SK-N-MC (cell line): ENCODE data around the gene MDM1.

Experiments used
- DNase-seq: peaks from one replicate; pipeline ENCODE4 v3.0.0-alpha.2; 2011; ENCODE audit warnings: low read depth, low spot score
- H3K27ac ChIP-seq: fragments of 200-600 bp; sonication (generic); 2 replicates; pipeline ENCODE4 v1.5.1; 2016; ENCODE audit warnings: mixed run types
- H3K36me3 ChIP-seq: fragments of 200-600 bp; sonication (generic); 2 replicates; pipeline ENCODE4 v1.6.1; 2017; ENCODE audit warnings: antibody characterized with exemption, low read length, mixed read lengths; ENCODE audit not compliant: insufficient read depth
- H3K4me3 ChIP-seq: fragments of 200-600 bp; sonication (generic); 2 replicates; pipeline ENCODE4 v1.5.1; 2016
- H3K9ac ChIP-seq: fragments of 200-600 bp; sonication (generic); 2 replicates; pipeline ENCODE4 v1.8.0; 2017; ENCODE audit warnings: mixed run types, mixed read lengths; ENCODE audit not compliant: insufficient read length
- H3K9me3 ChIP-seq: fragments of 200-600 bp; sonication (generic); 2 replicates; pipeline ENCODE4 v1.6.1; 2017; ENCODE audit warnings: low read depth, mild to moderate bottlenecking, antibody characterized with exemption, low read length, moderate library complexity, mixed read lengths
- EZH2 ChIP-seq: fragments of 200-600 bp; sonication (generic); IDR thresholded peaks from one replicate; pipeline ENCODE4 v1.6.1; 2017; ENCODE audit warnings: antibody characterized with exemption
- FOXP2 ChIP-seq: optimal IDR thresholded peaks from 2 replicates; pipeline ENCODE3; 2011; ENCODE audit warnings: mild to moderate bottlenecking, moderate library complexity; ENCODE audit not compliant: insufficient read depth; ENCODE audit errors: extremely low read length, control extremely low read depth
- POLR2AphosphoS5 ChIP-seq: IDR thresholded peaks from 2 replicates; pipeline ENCODE4 v1.6.1; 2012; ENCODE audit warnings: mild to moderate bottlenecking, low read depth, low read length, borderline replicate concordance

MDM1 gene

GRCh38 chr12:68279227-68280054 is 52.7 kb downstream of the MDM1 start:
- H3K4me3 ChIP-seq: no peak overlapping the region
- no peaks in the 10 kb centered on the region for H3K36me3 ChIP-seq
- TF ChIP-seq EZH2: no peak
- no peak for TF ChIP-seq POLR2AphosphoS5
- no peak for TF ChIP-seq FOXP2
- H3K9me3 ChIP-seq: no peaks in the 10 kb centered on the region
- no peak overlapping the region for H3K27ac ChIP-seq
- no peak overlapping the region for H3K9ac ChIP-seq
- no peak for DNase-seq

DNA sequence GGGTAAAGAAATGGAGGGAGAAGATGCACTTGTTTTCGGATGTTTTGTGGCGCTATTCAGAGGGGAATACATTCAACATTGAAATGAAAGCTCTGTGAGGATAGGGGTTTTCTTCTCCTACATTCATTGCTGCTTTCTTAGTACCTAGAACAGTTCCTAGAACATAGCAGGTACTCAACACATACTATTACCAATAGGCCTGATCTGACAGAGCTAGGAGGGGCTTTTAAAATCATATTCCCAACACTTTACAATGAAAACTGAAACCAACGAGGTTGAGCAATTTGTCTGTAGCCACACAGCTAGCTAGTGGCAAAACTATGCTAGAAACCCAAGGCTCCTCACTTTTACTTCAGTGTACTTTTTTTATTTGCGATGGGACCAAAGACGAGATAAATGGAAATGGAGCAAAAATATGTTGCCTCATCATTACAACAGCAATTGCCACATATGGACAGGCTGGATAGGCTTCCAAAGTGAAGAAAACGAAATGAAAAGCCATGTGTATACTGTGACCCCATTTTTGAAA is 55.7 kb downstream of the MDM1 start:
- DNase-seq: no peak
- TF ChIP-seq POLR2AphosphoS5: no peak
- TF ChIP-seq FOXP2: no peak
- TF ChIP-seq EZH2: no peak
- no peak overlapping the region for H3K9ac ChIP-seq
- no peaks in the 10 kb centered on the region for H3K36me3 ChIP-seq
- H3K9me3 ChIP-seq: no peaks in the 10 kb centered on the region
- no peak overlapping the region for H3K4me3 ChIP-seq
- no peak overlapping the region for H3K27ac ChIP-seq

DNA sequence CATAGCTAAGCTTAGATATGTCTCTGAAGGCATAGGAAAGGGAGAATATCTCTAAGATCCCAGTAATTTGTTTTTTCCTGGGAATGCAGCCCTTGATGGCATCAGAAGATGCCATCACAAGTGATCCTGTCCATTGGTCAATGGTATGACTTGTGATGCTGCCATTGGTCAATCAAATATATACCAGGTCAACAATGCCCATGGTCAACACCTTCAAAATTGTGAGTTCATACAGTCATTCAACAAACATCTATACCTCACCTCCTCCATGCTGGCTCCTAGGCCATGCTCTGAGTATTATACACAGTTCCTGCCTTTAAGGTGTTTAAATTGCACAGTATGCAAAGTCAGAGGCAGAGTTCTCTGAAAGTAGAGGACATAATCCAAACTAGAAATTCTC is 59.4 kb downstream of the MDM1 start:
- Histone ChIP-seq H3K4me3 (no peak overlapping the region), H3K27ac (no peak overlapping the region), H3K9me3 (no peaks in the 10 kb centered on the region), H3K9ac (no peak overlapping the region), H3K36me3 (no peaks in the 10 kb centered on the region)
- no peak for DNase-seq
- no peak for TF ChIP-seq POLR2AphosphoS5
- no peak for TF ChIP-seq EZH2
- TF ChIP-seq FOXP2: no peak

GRCh38 chr12:68271346-68271745 is 60.8 kb downstream of the MDM1 start:
- Histone ChIP-seq H3K9me3 (no peaks in the 10 kb centered on the region), H3K4me3 (no peak overlapping the region), H3K27ac (no peak overlapping the region), H3K9ac (no peak overlapping the region), H3K36me3 (no peaks in the 10 kb centered on the region)
- no peak for TF ChIP-seq FOXP2
- TF ChIP-seq POLR2AphosphoS5: no peak
- no peak for TF ChIP-seq EZH2
- DNase-seq: no peak

DNA sequence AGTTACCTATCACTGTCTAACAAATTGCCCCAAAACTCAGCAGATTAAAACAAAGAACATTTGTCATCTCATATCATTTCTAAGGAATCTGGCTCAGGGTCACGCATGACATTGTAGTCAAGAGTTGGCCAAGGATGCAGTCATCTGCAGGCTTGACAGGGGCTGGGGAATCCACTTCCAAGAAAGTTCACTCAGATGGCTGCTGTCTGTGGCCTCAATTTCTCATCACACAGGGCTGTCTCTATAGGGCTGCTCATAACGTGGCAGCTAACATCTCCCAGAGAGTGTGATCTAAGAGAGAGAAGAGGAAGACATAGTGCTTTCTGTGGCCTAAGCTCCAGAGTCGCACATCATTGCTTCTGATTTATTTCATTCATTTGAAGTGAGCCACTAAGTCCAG is 61.8 kb downstream of the MDM1 start:
- Histone ChIP-seq H3K9ac (no peak overlapping the region), H3K36me3 (no peaks in the 10 kb centered on the region), H3K9me3 (no peaks in the 10 kb centered on the region), H3K27ac (no peak overlapping the region), H3K4me3 (no peak overlapping the region)
- no peak for DNase-seq
- TF ChIP-seq FOXP2: no peak

DNA sequence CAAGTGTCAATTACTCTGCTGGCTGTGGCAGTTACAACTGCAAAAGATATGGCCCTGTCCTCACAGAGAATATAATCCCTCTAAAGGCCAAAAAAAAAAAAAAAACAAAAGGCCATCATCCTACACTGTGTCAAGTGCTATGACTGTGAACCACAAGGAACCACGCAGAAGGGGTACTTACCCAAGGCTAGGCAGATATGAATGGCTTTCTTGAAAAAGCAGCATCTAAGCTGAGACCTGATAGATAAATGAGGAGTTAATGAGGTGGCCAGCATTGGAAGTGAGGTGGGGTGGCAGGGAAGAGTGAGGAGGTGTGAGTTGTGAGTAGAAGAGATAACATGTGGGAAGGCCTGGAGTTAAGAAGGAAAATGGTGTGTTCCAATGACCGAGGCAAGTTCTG is 62.4 kb downstream of the MDM1 start:
- Histone ChIP-seq H3K9me3 (no peaks in the 10 kb centered on the region), H3K36me3 (no peaks in the 10 kb centered on the region), H3K27ac (no peak overlapping the region), H3K9ac (no peak overlapping the region), H3K4me3 (no peak overlapping the region)
- TF ChIP-seq FOXP2 (no peak), EZH2 (no peak), POLR2AphosphoS5 (no peak)
- no peak for DNase-seq

DNA sequence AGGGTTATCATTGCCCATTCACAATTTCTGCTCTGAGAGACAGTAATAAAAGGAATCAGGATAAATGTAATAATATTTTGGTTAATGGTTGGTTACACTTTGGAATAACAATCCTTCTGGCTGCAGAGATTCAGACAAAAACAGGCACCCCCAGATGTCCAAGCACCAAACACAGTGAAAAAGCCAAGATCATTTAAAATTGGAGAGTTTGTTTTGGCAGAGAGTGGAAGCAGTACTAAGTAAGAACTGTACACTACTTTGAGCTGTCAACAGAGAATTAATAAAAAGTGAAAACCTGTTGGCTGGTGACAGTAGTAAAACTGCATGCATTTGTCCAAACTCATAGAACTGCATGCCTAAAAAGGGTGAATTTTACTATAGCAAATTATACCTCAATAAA is 63.2 kb downstream of the MDM1 start:
- no peak overlapping the region for H3K27ac ChIP-seq
- no peak overlapping the region for H3K4me3 ChIP-seq
- no peak for DNase-seq
- no peaks in the 10 kb centered on the region for H3K36me3 ChIP-seq
- no peaks in the 10 kb centered on the region for H3K9me3 ChIP-seq
- no peak overlapping the region for H3K9ac ChIP-seq
- no peak for TF ChIP-seq EZH2

DNA sequence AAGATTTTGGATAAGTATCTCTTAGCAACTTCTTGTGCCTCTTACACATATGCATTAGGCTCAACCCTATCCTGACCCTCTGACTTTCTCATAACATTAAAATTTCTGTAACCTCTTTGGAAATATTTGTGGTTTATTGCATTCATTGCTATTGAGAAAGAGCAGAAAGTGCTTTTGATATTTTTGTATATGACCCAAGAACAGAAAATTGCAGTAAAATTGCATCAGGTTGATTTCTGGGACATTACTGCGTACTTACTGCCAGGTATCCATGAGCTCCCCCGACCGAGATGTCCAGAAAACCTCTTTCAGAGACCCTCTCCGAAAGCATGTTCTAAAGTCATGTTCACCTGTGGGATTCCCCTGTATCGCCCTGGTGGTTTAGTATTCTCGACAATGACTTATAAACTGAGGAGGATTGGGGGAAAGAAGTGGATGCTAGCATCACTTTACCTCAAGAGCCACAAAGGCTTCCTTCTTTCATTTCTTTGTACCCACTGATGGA is 64.2 kb downstream of the MDM1 start:
- TF ChIP-seq FOXP2 (no peak), EZH2 (no peak), POLR2AphosphoS5 (no peak)
- Histone ChIP-seq H3K9ac (no peak overlapping the region), H3K9me3 (no peaks in the 10 kb centered on the region), H3K4me3 (no peak overlapping the region), H3K36me3 (no peaks in the 10 kb centered on the region), H3K27ac (no peak overlapping the region)
- DNase-seq: no peak

DNA sequence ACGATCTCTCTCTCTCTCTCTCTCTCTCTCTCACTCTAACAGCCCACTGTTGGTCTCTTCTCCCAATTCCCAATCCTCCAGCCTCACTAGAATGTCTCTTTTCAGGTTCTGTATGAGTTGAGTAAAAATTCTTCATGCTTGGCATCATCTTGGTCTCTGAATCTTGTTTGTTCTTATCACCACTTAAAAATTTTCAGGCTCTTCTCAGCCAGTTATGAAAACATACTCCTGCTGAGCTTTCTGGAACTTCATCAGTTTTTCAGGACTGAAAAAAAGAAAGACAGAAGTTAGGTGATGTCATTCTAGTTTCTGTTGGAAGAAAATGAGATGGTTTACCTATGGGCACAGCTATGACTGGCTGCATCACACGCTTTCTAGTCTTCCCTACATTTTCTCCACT is 67.3 kb downstream of the MDM1 start:
- Histone ChIP-seq H3K9ac (no peak overlapping the region), H3K36me3 (no peaks in the 10 kb centered on the region), H3K4me3 (no peak overlapping the region), H3K27ac (no peak overlapping the region), H3K9me3 (no peaks in the 10 kb centered on the region)
- TF ChIP-seq POLR2AphosphoS5 (no peak), EZH2 (no peak), FOXP2 (no peak)
- no peak for DNase-seq
